ENCODE results near the gene SLC25A25.
"Not testable (repeated sequence)": the region's sequence is repeated elsewhere in the genome, so short reads cannot be mapped to it uniquely, and the experiment has no call there.

The SLC25A25 gene

DNA sequence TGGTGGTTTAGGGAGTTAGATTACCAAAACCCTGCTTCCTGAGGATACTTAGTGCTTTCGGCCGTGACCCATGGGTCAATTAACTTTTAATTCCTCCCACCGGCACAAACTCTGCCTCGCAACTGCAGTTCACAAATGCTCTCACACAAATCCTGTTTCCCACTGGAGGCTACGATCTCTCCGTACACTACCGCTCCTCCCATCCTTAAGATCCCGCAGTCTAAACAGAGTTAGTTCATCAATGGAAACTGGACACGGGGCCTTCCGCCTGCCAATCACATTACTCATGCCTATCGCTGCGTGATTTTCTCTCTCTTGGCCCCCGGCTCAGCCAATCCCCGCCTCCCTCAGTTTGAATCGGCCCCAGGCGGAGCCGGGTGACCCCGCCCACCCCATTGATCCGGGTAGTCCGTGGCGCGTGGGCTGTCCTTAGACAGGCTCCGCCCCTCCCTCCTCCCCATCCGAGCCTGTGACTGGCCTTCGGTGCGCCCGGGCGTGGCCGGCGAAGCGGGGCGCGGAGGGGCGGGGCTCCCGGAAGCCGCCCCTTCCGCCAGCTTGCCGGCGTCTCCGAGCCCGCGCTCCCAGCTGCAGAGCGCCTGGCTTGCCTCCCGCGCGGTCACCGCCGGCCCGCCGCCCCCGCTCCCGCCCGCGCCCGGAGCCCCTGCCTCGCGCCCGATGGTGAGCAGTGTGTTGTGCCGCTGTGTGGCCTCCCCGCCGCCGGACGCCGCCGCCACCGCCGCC, at the start of gene SLC25A25:
SLC25A25 (plus strand) TSS at position 588 of the 741 bp plus-strand sequence; CDS start at position 676, 88 bp downstream.
- DNase-seq = peak; percentile 99 to 100

DNA sequence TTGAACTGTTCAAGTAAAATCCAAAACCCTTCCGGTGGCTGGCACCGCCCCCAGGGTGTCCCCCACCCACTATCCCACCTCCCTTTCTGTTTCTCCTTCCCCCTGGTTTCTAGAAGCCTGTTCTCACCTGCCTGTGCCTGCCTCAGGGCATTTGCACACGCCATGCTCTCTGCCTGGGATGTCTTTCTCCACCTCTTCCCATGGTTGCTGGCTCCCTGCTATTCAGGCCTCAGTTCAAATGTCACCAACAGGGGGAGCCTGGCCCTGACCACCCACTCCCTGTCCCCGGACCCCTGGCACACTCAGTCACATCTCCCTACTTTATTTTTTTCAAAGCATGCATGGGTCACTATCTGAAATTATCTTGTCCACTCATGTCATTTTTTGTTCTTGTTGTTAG, 47.3 kb upstream of the SLC25A25 start:
- no peak for DNase-seq

- DNase-seq = no peak
Observed at GRCh38 chr9:128021098-128021497, 46.9 kb upstream of the SLC25A25 start.

DNA sequence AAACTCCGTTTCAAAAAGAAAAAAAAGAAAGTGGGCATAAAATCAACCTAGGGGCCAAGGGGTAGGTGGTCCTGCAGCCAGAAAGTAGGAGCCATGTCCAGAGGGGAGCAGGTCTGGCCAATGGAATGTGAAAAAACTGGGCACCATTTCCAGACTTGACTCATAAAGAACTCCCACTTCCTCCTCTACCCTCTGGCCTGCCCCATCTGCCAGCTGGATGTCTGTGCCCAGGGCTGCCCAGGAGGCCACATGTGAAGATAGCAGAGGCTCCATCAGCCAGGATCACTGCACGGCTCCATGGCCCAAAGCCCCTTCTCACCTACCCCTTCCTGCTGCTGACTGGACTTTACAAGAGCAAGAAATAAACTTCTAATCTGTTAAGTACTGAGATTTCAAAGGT, 45.1 kb upstream of the SLC25A25 start:
- no peak for DNase-seq

GRCh38 chr9:128023671-128024070, 44.4 kb upstream of the SLC25A25 start:
- DNase-seq = not testable (repeated sequence)

DNA sequence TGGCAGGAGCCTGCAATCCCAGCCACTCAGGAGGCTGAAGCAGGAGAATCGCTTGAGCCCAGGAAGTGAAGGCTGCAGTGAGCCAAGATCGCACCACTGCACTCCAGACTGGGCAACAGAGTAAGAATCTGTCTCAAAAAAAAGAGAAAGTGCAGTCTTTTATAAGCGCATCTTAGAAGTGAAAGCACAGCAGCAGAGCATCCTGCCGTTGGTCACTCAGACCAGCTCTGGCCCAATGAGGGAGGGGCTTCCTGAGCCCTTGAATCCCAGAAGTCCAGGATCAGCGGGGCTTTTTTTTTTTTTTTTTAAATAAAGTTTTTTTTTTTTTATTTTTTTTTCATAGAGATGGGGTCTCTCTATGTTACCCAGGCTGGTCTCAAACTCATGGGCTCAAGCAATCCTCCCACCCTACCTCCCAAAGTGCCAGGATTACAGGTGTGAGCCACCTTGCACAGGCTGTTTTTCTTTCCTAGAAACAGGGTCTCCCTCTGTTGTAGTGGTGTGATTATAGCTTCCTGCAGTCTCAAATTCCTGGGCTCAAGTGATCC, 43.2 kb upstream of the SLC25A25 start:
- DNase-seq = no peak

DNA sequence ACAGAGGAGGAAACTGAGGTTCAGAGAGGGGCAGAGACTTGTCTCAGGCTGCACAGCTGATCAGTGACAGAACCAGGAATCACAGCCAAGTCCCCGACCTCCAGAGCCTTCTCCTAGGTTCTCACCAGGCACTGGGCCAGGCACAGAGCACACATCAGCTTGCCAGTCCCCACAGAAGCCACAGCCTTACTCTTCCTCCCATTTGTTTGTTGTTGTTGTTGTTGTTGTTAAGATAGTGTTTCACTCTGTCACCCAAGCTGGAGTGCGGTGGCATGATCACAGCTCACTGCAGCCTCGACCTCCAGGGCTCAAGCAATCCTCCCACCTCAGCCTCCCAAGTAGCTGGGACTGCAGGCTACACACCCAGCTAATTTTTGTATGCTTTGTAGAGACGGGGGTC, 42.3 kb upstream of the SLC25A25 start:
- DNase-seq = no peak

GRCh38 chr9:128026255-128026772, 41.7 kb upstream of the SLC25A25 start:
- DNase-seq = no peak

GRCh38 chr9:128026773-128027541, 41.1 kb upstream of the SLC25A25 start:
- DNase-seq = peak; percentile 70 to 77

DNA sequence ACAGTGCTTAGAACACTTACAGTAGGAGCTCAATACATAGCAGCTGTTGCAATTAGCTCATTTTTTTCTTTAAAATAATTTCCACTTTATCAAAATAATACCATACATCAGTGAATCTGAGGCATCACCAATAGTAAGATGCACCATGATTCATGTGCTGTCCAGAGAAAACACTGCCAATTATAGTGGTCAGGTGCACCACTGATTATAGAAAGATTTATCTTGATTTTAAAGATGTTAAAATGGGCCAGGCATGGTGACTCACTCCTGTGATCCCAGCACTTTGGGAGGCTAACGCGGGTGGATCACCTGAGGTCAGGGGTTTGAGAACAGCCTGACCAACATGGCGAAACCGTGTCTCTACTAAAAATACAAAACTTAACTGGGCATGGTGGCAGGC, 40.3 kb upstream of the SLC25A25 start:
- DNase-seq = no peak

DNA sequence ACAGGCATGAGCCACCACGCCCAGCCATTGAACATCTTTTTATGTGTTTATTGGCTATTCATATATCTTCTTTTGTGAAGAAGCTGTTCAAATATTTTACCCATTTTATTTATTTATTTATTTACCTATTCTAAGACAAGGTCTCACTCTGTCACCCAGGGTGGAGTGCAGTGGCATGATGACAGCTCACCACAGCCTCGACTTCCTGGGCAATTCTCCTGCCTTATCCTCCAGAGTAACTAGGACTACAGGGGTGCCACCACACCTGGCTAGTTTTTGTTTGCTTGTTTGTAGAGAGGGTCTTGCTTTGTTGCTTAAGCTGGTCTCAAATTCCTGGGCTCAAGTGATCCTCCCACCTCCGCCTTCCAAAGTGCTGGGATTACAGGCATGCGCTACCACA, 34.4 kb upstream of the SLC25A25 start:
- no peak for DNase-seq

- DNase-seq = peak; percentile 58 to 90
Observed at GRCh38 chr9:128034821-128035652, 33.0 kb upstream of the SLC25A25 start.

- not testable (repeated sequence) for DNase-seq
Observed at GRCh38 chr9:128036522-128036921, 31.5 kb upstream of the SLC25A25 start.

GRCh38 chr9:128040783-128041182, 27.2 kb upstream of the SLC25A25 start:
- DNase-seq = not testable (repeated sequence)

DNA sequence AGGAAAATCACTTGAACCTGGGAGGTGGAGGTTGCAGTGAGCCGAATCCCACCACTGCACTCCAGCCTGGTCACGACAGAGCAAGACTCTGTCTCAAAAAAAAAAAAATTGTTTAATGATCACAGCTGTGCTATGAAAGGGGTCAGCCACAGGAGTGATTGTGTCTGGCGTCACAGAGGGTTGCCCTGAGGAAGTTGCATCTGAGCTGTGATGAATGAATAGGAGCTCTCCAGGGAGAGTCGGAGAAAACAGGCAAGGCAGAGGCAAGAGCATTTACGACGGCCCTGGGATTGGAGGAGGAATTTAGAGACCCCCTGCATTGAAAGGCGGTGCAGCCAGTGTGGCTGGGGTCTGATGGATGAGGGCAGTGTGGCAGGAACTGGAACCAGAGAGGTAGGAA, 26.0 kb upstream of the SLC25A25 start:
- DNase-seq = no peak

DNA sequence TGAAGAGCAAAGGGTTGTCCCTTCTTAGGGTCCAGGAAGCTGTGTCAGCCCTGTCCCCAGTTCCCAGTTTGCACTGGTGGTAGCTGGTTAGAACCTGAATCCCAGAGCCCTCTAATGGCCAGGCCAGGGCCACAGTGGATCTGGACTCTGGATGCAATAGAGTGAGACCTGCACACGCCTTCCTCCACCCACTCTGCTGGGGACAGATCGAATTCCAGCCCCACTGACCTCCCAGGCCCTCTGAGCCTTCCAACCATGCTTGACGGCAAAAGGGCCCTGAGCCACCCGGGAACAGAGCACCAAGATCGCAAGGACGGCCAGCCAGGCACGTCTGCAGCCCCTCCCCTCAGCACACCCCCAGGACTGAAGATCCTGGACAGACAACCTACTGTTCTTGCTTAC, 24.6 kb upstream of the SLC25A25 start:
- no peak for DNase-seq

GRCh38 chr9:128045409-128045808, 22.6 kb upstream of the SLC25A25 start:
- DNase-seq = not testable (repeated sequence)

GRCh38 chr9:128045831-128046230, 22.2 kb upstream of the SLC25A25 start:
- no peak for DNase-seq

- no peak for DNase-seq
Observed at GRCh38 chr9:128047231-128047630, 20.8 kb upstream of the SLC25A25 start.

- no peak for DNase-seq
Observed at GRCh38 chr9:128048663-128049062, 19.4 kb upstream of the SLC25A25 start.

DNA sequence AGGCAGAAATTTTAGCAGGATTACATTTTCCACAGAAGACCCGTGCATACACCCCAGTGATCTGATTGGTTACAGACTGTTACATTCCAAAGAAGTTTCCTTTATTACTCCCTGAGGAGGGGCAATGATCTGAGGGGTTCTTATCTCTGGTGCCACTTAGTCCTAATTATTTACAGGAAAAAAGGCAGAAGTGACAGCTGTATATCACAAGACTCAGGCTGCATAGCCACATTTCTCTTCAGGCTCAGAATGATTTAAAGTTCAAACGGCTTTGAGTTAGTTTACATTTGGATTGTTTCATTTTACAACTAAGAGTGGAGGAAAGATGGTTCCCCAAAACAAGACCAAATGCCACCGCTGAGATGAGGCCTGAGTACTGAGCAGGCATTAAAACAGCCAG, 18.2 kb upstream of the SLC25A25 start:
- DNase-seq = no peak

GRCh38 chr9:128051932-128052709, 15.9 kb upstream of the SLC25A25 start:
- no peak for DNase-seq
